ENCODE measurements around the gene CCDC50.

Gene CCDC50

DNA sequence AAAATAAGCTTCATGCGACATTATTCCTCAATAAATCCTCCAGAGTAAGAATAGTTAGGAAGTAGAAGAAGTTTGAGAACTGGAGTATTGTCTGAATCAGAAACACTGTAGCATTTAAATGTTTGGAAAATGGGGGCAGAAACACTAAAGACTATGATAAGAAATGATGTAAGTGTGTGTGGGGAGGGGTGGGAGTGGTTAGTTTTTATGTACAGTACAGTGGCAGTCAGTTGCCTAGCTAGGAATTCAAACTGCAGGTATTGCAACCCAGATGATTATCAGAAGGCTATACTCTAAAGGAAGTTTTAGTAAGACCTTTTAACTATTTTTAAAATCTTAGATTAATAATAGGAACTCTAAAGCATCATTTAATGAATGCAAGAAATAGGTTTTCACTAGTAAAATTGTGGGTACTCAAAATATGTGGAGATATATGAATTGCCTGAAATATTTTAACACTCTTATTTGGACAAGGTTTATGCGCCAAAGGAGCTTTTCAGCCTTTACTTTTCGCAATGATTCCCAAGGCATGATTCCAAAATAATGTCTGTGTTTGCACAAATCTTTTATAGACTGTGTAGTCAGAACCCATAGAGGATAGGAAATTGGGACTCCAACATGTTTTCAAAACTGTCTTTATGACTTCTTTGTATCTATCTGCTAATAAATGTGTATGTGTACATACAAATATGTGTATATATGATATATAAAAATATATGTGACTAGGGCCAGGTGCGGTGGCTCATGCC is 8.0 kb upstream of the CCDC50 start:
- DNase-seq: no peak

- no peak for DNase-seq
Measured at GRCh38 chr3:191324936-191325335, 4.3 kb upstream of the CCDC50 start.

GRCh38 chr3:191327526-191327925 is 1.7 kb upstream of the CCDC50 start:
- no peak for DNase-seq

- DNase-seq: peak; percentile 6
Measured at GRCh38 chr3:191328383-191328961, 722 bp upstream of the CCDC50 start.

- DNase-seq: no peak
Measured at GRCh38 chr3:191329654-191330529, 698 bp downstream of the CCDC50 start, which contains the start of gene UTS2B. Gene UTS2B, minus strand, starts transcription at chr3:191330526. Its CDS starts 48,337 bp downstream, at chr3:191282189.

DNA sequence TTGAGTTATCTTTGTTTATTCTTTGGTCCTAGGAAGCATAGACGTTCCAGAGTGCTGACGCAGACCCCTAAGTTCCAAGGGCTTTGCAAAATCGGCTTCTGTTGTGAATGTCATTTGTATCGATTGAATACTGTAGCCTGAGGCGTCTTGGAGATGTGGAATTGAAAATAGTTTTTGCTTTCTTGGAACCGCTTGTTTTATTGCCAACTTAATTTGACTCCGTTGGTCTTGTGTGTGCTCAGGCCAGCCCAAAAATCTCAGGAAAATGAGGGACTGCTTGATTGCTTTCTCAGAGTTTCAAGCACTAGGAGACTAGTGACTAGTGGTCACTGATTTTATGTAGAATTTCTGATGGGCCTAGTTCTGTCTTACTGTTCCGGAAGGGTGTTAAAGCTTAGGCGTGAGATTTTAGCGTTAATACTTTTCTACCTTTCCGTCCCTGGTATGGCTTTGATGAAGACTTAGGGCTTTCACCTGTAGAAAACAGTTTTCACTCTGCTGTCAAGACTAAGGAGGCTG is 1.4 kb downstream of the CCDC50 start:
- DNase-seq: no peak

DNA sequence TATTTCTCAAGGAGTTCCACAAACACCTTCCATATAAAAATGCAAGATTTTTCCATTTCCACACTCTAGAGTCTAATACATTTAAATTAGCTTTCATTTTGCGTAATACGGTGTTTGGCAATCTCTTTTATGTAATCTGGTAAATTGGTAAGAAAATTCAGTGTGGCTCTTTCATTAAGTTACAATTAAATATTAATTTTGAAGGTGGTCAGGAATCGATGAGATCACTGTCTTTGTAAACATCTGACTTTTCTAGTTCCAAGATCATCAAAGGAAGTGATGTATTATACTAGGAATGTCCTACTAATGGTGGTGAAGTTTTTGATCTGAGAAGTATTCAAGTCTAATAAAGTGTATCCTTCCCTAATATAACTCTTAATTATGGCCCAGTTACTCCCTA is 2.2 kb downstream of the CCDC50 start:
- no peak for DNase-seq

- DNase-seq: no peak
Measured at GRCh38 chr3:191333298-191333880, 4.2 kb downstream of the CCDC50 start.

GRCh38 chr3:191334346-191334893 is 5.2 kb downstream of the CCDC50 start:
- DNase-seq: no peak

- no peak for DNase-seq
Measured at GRCh38 chr3:191336833-191337232, 7.6 kb downstream of the CCDC50 start.

DNA sequence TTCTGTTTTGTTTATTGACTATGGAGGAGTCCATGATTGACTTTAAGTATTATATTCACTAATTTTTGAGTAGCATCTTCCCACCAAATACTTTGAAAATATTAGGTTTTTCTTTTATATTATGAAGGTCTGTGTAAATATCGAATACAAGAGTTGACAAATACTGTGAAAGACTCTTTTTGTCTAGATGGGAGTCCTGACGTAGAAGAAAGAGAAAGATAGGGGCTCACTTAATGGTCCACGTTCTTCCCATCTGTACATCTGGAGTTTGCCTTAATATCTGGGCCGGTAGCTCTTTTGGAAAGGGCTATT is 8.9 kb downstream of the CCDC50 start:
- no peak for DNase-seq

GRCh38 chr3:191339316-191339917 is 10.2 kb downstream of the CCDC50 start:
- DNase-seq: no peak

GRCh38 chr3:191340351-191340750 is 11.2 kb downstream of the CCDC50 start:
- no peak for DNase-seq

GRCh38 chr3:191340966-191341365 is 11.8 kb downstream of the CCDC50 start:
- DNase-seq: no peak

DNA sequence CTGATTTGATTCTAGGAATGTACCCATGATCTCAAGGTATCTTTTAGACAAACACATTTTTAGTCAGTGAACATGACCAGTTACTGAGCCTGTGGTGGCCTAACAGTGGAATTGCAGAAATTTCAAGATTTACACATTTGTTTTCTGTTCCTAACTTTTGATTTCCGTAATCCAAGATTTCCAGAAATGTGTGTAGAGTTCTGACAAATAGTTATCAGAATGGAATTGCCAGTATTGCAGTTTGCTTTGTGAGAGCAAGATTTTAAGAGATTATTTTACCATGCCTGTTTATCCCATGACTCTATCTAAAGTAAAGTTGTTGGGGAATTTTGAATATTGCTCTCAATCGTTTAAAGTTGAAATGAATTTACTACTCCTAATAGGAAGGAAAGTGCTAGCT is 12.8 kb downstream of the CCDC50 start:
- no peak for DNase-seq

DNA sequence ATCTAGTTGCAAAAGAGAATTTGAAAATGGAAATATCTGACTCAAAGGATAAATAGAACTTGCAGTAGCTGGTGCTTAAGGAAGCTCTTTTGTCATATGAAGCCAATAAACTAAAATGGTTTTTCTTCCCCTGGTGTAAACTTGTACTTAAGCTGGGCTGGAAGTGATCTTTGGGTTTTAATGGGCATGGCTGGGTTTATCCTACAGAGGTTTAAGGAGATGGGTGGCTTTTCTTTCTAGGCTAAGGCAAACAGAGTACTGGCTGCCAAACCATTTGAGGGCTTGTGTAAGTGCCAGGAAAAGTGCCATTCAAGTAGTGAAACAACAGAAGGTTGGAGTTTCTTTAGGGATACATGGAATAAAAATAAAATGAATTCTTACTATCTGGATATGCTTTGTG is 13.2 kb downstream of the CCDC50 start:
- DNase-seq: no peak

GRCh38 chr3:191343115-191343514 is 13.9 kb downstream of the CCDC50 start:
- DNase-seq: no peak

DNA sequence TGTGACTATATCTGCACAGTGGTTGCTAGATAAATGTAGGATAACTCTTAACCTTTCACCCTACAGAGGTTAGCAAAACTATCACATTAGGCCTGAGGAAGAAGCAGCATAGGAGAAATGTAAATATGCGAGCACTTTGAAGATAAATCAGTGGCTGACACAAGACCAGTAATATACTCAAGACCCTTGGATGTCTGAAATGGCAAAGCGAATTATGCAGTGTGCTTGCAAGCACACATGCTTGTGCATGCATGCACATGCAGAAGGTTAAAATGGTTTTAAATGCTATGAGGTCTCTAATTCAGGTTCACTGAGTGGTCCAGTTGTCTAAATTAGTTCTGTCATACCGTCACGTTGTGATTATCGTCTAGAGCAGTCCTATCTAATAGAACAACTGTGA is 14.7 kb downstream of the CCDC50 start:
- DNase-seq: no peak

DNA sequence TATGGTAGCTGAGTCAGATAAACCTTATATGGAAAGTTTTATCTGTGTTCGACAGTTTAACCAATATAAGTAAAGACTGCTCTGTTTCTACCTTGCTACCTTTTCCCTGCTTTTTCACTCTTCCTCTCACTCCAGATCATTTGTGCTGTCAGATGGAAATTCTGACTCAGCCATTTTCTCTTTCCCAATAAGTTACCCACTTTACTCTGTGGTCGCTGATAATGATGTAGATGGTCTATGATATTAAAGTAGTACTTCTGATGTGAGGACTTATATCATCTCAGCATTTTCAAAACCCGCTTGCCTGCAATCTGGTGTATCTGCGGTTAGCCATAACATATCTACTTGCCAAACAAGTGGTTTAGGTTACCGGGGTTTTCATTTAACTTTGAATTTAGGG is 16.1 kb downstream of the CCDC50 start:
- no peak for DNase-seq

- no peak for DNase-seq
Measured at GRCh38 chr3:191347228-191347627, 18.0 kb downstream of the CCDC50 start.

GRCh38 chr3:191348098-191348497 is 18.9 kb downstream of the CCDC50 start:
- no peak for DNase-seq

- no peak for DNase-seq
Measured at GRCh38 chr3:191350396-191351090, 21.3 kb downstream of the CCDC50 start.

Measured in stimulated activated CD4-positive, alpha-beta T cell treated with anti-CD3 and anti-CD28 coated beads, Interleukin-4, amount 100 ng/mL, for 24 hours (primary cell).